GM21528 (cell line): ENCODE measurements around the gene PSG6.
"Not testable (repeated sequence)": the region's sequence is repeated elsewhere in the genome, so short reads cannot be mapped to it uniquely, and the experiment has no call there.

ENCODE experiments used
- ATAC-seq: cut with Tn5 transposase; IDR thresholded peaks from one replicate; pipeline ENCODE4 v1.9.1; 2021; ENCODE audit warnings: mild to moderate bottlenecking, moderate library complexity; ENCODE audit not compliant: unreplicated experiment, low FRiP score

The PSG6 gene

GRCh38 chr19:42912941-42913340 is 4.8 kb downstream of the PSG6 start:
- not testable (repeated sequence) for ATAC-seq

GRCh38 chr19:42911731-42912130 is 6.0 kb downstream of the PSG6 start:
- ATAC-seq = not testable (repeated sequence)

GRCh38 chr19:42906162-42906561 is 11.5 kb downstream of the PSG6 start:
- not testable (repeated sequence) for ATAC-seq

GRCh38 chr19:42900561-42900960 is 17.1 kb downstream of the PSG6 start:
- not testable (repeated sequence) for ATAC-seq

DNA sequence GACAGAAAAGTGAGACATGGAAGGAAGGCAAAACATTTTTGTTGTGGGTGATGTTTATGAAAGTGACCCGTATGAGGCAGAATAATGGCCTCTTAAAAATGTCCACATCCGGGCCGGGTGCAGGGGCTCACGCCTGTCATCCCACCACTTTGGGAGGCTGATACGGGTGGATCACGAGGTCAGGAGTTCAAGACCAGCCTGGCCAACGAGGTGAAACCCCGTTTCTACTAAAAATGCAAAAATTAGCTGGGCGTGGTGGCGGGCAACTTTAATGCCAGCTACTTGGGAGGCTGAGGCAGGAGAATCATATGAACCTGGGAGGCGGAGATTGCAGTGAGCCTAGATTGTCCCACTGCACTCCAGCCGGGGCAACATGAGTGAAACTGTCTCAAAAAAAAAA is 18.0 kb downstream of the PSG6 start:
- not testable (repeated sequence) for ATAC-seq

DNA sequence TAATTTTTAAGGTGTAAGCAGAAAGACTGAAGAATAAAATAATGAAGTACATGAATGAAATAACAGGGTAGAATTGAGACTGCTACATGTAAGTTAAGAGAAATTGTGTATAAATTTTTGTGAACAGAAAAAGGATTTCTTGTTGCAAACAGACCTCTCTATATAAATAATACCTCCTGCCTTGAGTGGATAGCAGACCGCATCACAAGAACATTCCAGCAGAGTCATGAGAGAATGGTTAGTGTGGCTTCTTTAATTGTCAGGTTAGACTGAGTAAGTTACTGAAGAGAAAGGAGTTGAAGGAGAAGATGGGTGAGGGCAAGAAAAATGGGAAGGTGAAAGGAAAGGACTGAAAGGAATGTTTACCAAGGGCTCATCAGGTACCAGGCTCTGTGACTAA is 18.6 kb downstream of the PSG6 start:
- not testable (repeated sequence) for ATAC-seq

DNA sequence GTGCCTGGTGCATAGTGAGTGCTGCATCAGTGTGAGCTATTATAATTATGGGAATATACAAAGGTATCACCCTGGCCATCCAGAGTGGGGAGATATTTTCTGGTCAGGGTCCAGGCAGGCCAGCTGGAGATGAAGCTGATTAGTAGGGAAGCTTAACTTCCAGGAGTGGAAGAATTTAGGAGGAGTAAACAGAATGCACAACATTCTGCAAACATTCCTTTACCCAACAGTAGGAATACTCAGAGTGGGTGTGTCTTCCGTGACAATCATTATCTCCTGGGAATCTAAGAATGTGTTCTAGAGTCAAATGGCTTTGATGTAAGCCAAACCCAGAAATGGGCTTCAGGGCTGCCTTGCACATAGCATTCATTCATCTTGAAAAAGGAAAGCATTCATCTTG is 19.0 kb downstream of the PSG6 start:
- not testable (repeated sequence) for ATAC-seq

DNA sequence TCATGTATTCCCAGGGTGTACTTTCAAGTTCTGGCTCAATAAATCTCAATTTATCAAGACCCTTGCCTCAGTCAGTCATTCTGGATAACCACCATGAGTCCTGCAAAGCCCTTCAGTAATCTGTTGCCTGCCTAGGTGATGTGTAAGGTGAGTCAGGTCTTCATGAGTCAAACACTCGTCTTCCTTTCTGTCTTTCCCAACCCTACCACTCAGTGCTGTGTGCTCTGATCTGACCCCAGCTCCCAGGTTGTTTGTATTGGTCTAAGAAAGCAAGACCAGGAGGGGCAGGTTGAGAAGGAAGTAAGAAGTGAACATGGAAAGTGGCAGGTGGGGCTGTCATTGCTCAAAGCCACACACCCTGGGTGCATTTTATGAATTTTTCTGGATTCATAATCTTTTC is 20.0 kb downstream of the PSG6 start:
- not testable (repeated sequence) for ATAC-seq

- ATAC-seq = not testable (repeated sequence)
Observed at GRCh38 chr19:42890446-42890845, 27.2 kb downstream of the PSG6 start.

DNA sequence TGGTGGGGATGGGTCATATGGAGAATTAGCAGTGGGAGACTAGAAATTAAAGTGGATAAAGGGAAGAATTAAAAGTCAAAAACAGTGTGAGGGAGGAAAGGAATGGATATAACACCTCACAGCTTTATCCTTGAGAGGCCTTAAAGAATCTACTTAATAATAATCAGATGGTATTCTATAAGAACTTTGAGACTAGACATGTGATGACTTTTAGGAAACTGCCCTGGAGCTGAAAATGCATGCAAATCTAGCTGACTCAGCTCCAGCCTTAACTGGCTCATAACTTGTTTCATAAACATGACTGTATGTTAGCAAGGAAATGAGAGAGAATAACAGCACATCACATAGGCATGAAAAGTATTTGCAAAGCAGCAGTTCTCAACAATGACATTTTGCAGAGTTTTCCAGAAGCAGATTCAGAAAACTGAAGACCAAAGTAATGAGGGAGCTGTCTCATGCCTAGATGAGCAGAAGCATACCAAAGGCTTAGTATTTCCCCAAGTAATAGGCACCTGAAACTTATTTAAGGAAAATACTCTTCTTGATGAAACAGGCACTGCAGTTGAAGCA is 29.7 kb downstream of the PSG6 start:
- ATAC-seq = not testable (repeated sequence)

- ATAC-seq = not testable (repeated sequence)
Observed at GRCh38 chr19:42882730-42883129, 35.0 kb downstream of the PSG6 start.

- not testable (repeated sequence) for ATAC-seq
Observed at GRCh38 chr19:42882010-42882409, 35.7 kb downstream of the PSG6 start.

DNA sequence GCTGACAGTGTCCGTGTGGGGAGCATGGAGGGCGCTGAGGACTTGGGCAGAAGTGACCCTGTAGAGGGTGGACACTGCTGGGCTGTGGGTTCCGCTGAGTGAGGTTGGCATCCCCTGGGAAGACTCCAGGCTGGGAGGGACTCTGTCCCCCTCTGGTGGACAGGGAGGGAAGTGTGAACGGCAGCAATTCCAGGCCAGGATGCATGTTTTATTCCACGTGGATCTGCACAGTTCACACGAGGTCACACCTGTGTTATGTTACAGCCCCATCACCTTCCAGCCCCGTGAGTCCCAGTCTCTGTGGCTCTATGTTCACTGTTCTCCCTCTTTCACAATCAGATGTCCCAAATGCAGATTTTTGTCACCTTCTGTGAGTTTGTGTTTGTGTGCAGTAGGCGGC is 36.4 kb downstream of the PSG6 start:
- not testable (repeated sequence) for ATAC-seq

- ATAC-seq = not testable (repeated sequence)
Observed at GRCh38 chr19:42880621-42881020, 37.1 kb downstream of the PSG6 start.

GRCh38 chr19:42879613-42880012 is 38.1 kb downstream of the PSG6 start, which contains the start of gene PSG1:
PSG1 (minus strand) TSS chr19:42879713; CDS start chr19:42879581, 132 bp downstream.
- no peak for ATAC-seq

GRCh38 chr19:42876596-42876995 is 41.1 kb downstream of the PSG6 start:
- not testable (repeated sequence) for ATAC-seq

- ATAC-seq = not testable (repeated sequence)
Observed at GRCh38 chr19:42875881-42876280, 41.8 kb downstream of the PSG6 start.

DNA sequence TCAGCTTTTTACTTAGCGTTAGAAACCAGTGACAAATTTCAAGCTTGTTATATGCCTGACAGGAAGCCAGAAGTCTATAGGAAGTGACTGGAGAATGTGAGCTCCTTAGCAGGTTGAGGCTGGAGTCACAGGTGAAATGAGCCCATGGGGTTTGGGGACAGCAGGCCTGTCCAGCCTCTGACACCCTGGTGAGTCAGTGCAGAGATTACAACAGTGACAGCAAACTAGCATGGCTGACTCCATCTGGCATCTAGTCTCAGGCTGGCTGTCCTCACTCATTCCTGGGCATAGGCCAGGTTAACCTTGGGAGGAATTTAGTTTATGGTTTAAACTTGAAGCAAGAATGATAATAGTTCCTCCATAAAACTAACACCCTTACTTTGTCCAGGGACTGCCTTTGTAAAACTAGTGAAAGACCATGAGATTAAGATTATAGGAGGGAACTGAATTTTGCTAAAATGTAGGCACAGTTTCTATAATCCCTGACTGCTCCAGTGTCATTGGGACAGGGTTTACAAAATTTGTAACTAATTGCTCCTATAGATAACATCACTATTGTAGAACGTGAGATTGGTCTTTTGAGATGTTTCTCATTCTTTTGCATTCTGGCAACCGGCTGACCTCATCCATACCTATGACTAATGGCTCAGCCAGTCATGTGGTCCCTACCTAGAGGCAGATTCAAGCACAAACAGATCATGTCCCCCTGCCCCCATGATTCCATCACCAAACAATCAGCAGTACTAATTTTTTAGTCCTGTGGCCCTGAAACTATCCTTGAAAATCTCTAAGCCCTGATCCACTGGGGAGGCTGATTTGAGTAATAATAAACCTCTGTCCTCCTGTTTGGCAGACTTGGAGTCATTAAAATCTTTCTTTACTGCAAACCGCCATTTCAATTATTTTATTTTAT is 42.5 kb downstream of the PSG6 start:
- ATAC-seq = not testable (repeated sequence)

- ATAC-seq = not testable (repeated sequence)
Observed at GRCh38 chr19:42874136-42874535, 43.6 kb downstream of the PSG6 start.

DNA sequence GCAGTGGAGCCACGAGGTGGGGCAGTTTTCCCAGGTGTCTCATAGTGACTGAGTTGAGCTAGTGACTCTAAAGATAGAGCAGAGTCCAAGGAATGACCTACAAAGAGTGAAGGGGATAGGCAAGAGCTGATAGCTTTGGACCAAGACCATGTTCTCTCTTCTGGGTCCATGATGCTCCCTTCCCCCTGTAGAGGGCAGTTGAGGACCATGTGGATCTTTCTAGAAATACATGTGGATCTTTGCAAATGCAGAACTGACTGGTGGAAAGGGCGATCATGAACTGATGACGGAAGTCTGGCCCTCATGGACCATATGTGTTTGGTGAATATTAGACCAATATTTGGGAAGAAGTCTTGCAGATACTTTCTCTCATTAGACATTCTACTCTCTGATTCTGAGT is 45.1 kb downstream of the PSG6 start:
- ATAC-seq = no peak

GRCh38 chr19:42857544-42857867 is 60.2 kb downstream of the PSG6 start:
- no peak for ATAC-seq
